ENCODE data around the gene TMPRSS6. TPM values are rescaled to one million over a fixed set of nuclear protein-coding genes. Genes with fewer than 3 reads are reported as not detected.
A peak's percentile ranks its signal among the peaks of the same experiment; 100 is the strongest.

Gene TMPRSS6
- total and polyA plus RNA-seq, 2 of the 8 experiments (the other 6 are each of a cell fraction or from before 2014, with no cell fraction given), result 0.02 TPM; not detected in 1

GRCh38 chr22:37064553-37064952 lies 45.0 kb downstream of the TMPRSS6 start:
- Histone ChIP-seq H3K79me1 (ENCODE audit: low read depth, low read length) (no peaks in the 10 kb centered on the region), H3K14ac (ENCODE audit: insufficient read length) (no peak overlapping the region), H2BK12ac (ENCODE audit: low read depth, low read length) (0 out of 2 replicates have a peak overlapping the region, but pooled peaks have one; percentile 3), H3K27ac (ENCODE audit: low read depth, low read length) (no peak overlapping the region), H2AFZ (ENCODE audit: low read length) (no peak overlapping the region), H3K56ac (replicated peaks; ENCODE audit: insufficient read length, low read depth, low read length) (no peak overlapping the region), H3K4me3 (ENCODE audit: extremely low read depth in 1 of 4, insufficient read depth in 2 of 4, low read depth in 3 of 4, low read length in 4 of 4) (no peak overlapping the region), H3K18ac (ENCODE audit: extremely low read depth, low read length) (no peak overlapping the region), H3K23ac (ENCODE audit: insufficient read length) (no peak overlapping the region), H3K4ac (replicated peaks; ENCODE audit: insufficient read length, low read depth, low read length) (no peak overlapping the region), H3K9ac (replicated peaks in 1 of 4; ENCODE audit: extremely low read depth in 1 of 4, low read depth in 3 of 4, low read length in 3 of 4) (no peak overlapping the region), H4K91ac (replicated peaks; ENCODE audit: insufficient read length, low read length) (no peak overlapping the region), H3K79me2 (ENCODE audit: control insufficient read depth in 1 of 2, insufficient read depth in 2 of 2, low read length in 2 of 2) (no peaks in the 10 kb centered on the region), H3K9me3 (ENCODE audit: insufficient read depth in 2 of 2, low read depth in 1 of 2, low read length in 1 of 2) (no peaks in the 10 kb centered on the region), H3K23me2 (ENCODE audit: low read depth, low read length) (peaks cover 3% of the 10 kb centered on the region; the same call in 1 of the 2 replicates), H2BK120ac (replicated peaks; ENCODE audit: low read depth, low read length) (no peak overlapping the region), H3K4me2 (ENCODE audit: insufficient read depth in 1 of 2, low read depth in 2 of 2, low read length in 2 of 2) (no peak overlapping the region), H4K20me1 (replicated peaks in 1 of 2; ENCODE audit: control insufficient read depth in 1 of 2, insufficient read depth in 2 of 2, low read length in 2 of 2) (peaks cover 0 to 8% of the 10 kb centered on the region in 2 experiments), H4K8ac (ENCODE audit: extremely low read depth, insufficient read depth, low read length) (no peak overlapping the region), H2BK15ac (ENCODE audit: low read length) (no peak overlapping the region), H2AK5ac (ENCODE audit: low read depth, low read length) (no peak overlapping the region), H4K5ac (ENCODE audit: insufficient read length, low read depth, low read length) (no peak overlapping the region), H3K27me3 (replicated peaks in 1 of 4; ENCODE audit: control insufficient read depth in 3 of 4, extremely low read depth in 1 of 4, insufficient read depth in 3 of 4, low read length in 3 of 4) (peaks cover 5 to 39% (median 32%) of the 10 kb centered on the region in 4 experiments), H3K4me1 (replicated peaks in 1 of 4; ENCODE audit: control insufficient read depth in 3 of 4, insufficient read depth in 4 of 4, low read length in 3 of 4) (peaks cover 3 to 27% (median 16%) of the 10 kb centered on the region in 4 experiments), H2BK20ac (ENCODE audit: low read length) (no peak overlapping the region), H3K36me3 (ENCODE audit: control insufficient read depth in 2 of 4, insufficient read depth in 4 of 4, low read length in 3 of 4) (peaks cover 0 to 2% (median 0%) of the 10 kb centered on the region in 4 experiments; a peak in 3 of 8 replicates), H2BK5ac (ENCODE audit: low read depth, low read length) (no peak overlapping the region)
- DNase-seq (ENCODE audit: low read depth in 1 of 2, low spot score in 2 of 2) (no peak), FAIRE-seq (no peak)
- ChIA-PET CTCF (ENCODE audit: partially characterized antibody) (interaction anchor here (1.0 to 2.1 kb wide), 5 partner anchors 11 to 50 kb away, joined by 3 to 6 read pairs (median 4); no protein-coding TSS in a partner anchor), POLR2A (ENCODE audit: partially characterized antibody) (interaction anchor here (0.9 to 1.4 kb wide), 3 partner anchors 13 to 137 kb away, joined by 3 to 4 read pairs (median 3); partner anchors contain the start of gene KCTD17)
- 90% methylated on average over 11 of the region's 11 CpGs; no CpG with 5 or more reads in 1 of the 2 experiments for WGBS, 2 experiments (ENCODE audit: extremely low coverage in 1 of 2, insufficient coverage in 1 of 2, insufficient read length in 1 of 2, insufficient replicate concordance in 2 of 2, low coverage in 1 of 2, low lambda C conversion rate in 2 of 2, missing lambda C conversion rate in 1 of 2)
- TF ChIP-seq USF2 (IDR thresholded peaks at IDR 0.05; ENCODE audit: low read length), result no peak
- TF ChIP-seq CBX5 (IDR thresholded peaks at IDR 0.05; ENCODE audit: low read depth, low read length), result no peak
- TF ChIP-seq CTBP2 (IDR thresholded peaks at IDR 0.05; ENCODE audit: borderline replicate concordance, insufficient read depth, insufficient read length, low read length), result no peak
- no peak for TF ChIP-seq BRCA1 (IDR thresholded peaks at IDR 0.05; ENCODE audit: low read depth, low read length)
- TF ChIP-seq ATF3 (IDR thresholded peaks at IDR 0.05; ENCODE audit: insufficient read depth, low read depth, low read length), result no peak
- no peak for TF ChIP-seq RFX5 (IDR thresholded peaks at IDR 0.05; ENCODE audit: borderline replicate concordance, low read depth, low read length)
- no peak for TF ChIP-seq CREB1 (IDR thresholded peaks at IDR 0.05)
- TF ChIP-seq SRF (IDR thresholded peaks at IDR 0.05; ENCODE audit: low read depth, low read length), result no peak
- TF ChIP-seq NANOG (IDR thresholded peaks at IDR 0.05; ENCODE audit: insufficient read depth, low read depth, low read length, poor library complexity, severe bottlenecking), result no peak
- TF ChIP-seq YY1 (IDR thresholded peaks at IDR 0.05; ENCODE audit: low read depth, low read length), result no peak
- no peak for TF ChIP-seq FOSL1 (IDR thresholded peaks at IDR 0.05; ENCODE audit: insufficient read depth, low read depth, low read length)
- no peak for TF ChIP-seq RBBP5 (IDR thresholded peaks at IDR 0.05; ENCODE audit: borderline replicate concordance, low read depth, low read length)
